Glomerular visceral epithelial cell (primary cell): ENCODE measurements around the gene ATPAF2.
A peak's percentile ranks its signal among the peaks of the same experiment; 100 is the strongest.
"Not testable (repeated sequence)": the region's sequence is repeated elsewhere in the genome, so short reads cannot be mapped to it uniquely, and the experiment has no call there.

Experiments used
- DNase-seq: peaks from one replicate; pipeline ENCODE4 v3.0.0-alpha.2; 2016; ENCODE audit errors: extremely low spot score

ATPAF2 gene

DNA sequence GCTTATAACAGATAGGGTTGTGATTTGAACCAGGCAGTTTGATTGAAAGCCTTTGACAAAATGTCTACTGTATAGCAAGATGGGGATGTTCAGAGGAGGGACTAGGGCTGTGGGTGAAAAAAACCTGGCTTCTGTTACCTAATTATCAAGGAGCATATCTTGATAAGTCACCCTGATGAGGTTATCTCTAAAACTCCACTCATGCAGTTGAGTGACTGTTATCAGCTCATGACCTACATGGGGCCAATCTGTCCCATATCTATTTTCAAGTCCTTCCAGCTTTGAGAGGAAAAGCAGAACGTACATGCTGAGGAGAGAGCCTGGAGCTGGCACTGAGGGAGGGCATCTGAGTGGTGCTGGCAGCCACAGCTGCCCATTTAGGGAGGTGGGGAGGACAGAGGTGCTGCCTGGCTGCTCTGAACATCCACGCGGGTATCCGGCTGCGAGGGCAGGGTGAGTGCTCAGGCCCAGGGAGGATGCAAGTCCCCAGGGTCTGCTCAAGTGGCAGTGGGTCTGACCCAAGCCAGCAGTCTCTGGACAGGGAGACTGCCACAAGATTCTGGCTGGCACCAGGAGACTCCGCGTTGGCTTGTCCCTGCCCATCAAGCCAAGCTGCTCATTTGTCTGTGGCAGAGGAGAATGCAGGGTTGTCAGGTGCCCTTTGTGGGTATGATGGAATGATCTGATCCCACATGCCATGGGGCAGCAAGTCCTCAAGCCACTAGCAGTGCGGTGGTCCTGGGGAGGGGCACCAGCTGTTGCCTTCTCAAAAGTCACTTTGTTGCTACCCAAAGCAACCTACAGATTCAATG is 29.2 kb downstream of the ATPAF2 start:
- no peak for DNase-seq

DNA sequence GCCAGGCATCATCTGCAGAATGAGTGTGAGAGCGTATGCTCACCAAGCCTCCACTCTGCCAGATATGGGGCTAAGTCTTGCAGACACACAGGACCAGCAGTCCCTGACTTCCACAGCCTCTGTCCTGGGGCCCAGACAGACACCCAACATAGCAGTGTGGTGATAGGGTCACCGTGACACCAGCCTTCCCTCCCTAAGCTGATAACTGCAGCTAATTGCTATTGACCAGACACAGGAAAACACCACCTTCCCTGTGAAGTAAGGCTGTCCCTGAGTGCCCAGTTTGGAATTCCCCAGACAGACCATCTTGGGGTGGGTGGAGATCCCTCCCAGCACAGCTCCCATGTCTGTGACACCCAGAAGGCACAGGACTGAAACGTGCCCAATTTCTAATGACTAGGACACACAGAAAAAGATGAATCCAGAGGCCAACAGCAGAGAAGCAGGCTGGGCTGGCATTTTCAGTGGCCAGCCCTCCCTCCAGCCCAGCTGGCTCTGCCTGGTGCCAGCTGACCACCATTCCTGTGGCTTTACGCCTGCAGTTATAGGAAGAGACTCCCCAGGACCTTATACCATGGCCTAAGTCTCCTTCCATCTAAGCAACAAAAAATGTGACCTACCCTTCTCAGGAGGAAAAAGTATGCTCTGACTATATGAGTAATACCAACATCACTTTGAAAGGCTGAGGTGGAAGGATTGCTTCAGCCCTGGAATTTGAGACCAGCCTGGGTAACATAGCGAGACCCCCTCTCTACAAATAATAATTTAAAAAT is 30.3 kb downstream of the ATPAF2 start:
- DNase-seq: peak; percentile 88

DNA sequence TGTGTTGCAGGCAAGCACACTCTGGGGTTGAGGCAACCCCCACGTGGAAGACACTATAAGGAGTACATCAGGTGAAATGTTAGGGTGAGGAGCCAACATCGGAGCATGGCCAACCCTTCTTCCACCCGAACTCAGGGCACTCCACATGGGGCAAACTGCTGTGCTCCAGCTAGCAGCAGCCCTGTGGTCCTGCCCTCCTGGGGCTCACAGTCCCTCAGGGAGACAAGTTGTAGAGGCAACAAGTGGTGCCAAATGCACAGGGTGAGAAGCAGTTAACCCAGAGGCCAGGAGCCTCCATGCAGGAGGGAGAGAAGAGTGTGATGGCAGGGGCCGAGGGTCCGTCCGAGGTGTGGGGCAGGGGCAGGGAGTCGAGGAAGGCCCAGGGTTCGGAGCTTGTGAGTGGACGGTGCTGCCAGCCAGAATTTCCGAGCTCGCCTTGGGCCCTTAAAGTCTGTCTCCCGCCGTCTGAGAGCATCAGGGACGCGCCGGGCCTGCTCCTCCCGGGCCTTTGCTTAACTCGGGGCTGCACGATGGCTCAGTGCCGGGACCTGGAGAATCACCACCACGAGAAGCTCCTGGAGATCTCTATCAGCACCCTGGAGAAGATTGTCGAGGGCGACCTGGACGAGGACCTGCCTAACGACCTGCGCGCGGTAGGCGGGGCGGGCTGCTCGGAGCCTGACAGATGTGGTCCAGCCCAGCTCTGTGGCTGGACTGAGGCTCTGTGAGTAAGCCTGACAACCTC is 32.3 kb downstream of the ATPAF2 start:
- no peak for DNase-seq

DNA sequence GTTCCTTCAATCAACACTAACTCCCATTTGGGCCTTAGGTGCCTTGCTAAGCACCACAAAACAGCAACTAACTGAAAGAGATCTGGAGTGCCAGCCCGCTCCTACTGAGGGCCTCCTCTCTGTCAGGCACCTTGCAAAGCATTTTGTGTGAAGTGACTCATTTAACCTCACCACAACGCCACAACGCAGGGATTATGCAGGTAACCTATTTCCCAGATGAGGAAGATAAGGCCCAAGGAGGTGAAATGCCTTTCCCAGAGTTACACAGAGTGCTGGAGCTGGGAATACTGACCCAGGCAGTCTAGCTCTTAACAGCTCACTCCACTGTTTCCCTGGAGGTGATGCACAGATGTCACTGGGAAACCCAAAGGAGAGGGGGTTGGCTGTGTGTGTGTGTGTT is 33.5 kb downstream of the ATPAF2 start:
- DNase-seq: no peak

DNA sequence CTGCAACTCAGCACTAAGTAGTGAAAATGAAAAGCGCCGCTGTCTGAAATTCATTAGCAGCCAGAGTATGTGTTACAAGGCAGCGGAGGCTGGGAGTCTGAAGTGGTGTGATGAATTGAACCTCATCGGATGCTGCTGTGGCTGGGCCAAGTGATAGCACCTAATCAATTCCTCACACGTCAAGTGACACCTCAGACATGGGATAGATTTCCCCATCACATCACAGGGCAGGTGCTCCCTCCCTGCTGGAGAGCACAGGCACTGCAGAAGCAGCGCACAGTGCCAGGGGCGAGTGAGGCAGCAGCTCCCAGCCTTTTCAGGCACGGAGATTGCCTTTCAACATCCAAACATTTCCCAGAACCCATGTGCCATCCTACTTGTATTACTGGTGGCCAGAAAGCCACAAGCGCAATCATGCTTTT is 34.1 kb downstream of the ATPAF2 start:
- DNase-seq: no peak

DNA sequence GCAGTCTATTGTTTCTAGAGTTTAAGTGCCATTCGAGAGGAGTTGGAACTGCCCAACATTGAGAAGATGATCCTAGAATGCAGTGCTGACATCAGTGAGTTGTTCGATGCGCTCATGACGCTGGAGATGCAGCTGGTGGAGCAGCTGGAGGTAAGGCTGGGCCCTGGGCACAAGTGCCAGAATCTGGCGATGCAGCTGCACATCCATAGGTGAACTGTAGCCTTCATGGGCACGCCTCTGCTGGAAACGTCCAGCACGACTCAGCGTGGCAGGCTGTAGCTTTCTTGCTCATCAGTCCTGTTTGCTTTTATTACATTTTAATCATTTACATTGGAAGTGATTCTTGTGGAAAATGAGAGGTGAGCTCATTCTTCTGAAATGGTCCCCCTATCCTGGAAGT is 34.6 kb downstream of the ATPAF2 start:
- no peak for DNase-seq

DNA sequence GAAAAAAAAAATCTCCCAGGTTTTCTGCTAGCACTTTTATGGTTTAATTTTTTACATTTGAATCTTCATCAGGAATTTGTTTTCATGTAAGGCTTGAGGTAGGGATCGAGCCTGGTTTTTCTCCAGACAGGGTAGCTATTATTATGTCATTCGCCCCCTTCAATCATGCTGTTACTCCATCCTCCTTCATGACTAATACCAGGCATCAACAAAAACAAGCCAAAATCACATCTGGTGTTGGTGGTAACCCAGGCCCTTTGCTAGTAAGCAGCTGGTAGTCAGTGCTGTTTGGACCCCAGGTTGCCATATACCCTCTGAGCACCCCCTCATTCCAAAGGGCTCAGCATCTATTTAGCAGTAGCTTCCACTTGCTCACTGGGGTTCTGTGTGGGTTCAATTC is 36.8 kb downstream of the ATPAF2 start:
- DNase-seq: no peak

DNA sequence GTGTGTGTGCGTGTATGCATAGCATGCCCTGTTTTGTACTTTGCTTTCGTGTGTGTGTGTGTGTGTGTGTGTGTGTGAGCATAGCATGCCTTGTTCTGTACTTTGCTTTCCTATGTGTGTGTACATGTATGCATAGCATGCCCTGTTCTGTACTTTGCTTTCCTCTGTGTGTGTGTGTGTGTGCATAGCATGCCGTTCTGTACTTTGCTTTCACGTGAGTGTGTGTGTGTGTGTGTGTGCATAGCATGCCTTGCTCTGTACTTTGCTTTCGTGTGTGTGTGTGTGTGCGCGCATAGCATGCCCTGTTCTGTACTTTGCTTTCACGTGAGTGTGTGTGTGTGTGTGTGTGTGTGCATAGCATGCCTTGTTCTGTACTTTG is 38.9 kb downstream of the ATPAF2 start:
- DNase-seq: no peak

DNA sequence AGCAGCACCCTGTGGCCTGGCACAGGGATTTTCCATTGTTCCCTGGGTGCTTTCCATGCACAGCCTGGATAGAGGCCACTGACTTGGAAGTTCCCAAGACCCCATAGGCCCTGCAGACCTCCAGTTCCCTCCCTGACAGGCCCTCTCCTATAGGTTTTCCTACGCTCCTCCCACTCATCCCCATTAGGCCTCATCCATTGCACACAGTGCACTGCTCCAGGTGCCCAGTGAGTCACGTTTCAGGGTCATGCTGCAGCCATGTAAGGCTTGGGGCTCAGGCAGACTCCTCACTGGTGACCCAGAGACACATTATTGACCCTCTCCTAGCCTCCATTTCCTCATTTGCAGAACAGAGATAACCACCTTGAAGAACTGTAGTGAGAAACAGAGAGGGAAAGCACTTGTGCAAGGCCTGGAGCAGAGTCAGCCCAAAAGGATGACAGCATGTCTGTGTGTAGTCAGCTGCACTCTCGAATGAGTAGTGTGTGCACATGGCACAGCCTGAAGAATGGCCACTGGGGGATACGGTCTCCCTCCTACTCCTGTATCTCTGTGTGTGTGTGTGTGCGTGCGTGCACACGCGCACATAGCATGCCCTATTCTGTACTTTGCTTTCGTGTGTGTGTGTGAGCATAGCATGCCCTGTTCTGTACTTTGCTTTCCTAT is 39.5 kb downstream of the ATPAF2 start:
- DNase-seq: no peak

DNA sequence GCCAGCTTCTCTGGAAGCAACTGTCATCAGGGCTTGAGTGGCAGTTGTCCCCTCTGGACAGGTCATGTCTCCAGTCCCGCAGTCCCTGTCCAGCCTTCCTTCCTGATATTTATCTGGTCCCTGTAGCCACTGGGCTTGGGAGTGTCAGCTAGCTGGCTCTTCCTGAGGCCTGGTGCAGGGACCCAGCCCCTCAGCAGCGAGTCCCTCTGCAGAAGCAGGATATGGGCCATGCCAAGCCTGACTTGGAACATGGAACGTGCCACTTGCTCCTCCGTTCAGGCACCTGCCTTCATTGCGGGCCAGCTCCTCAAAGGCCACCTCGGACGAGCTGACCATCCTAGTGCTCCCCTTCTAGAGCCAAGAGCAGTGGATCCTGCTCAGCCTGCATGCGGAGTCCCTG is 40.0 kb downstream of the ATPAF2 start:
- no peak for DNase-seq

DNA sequence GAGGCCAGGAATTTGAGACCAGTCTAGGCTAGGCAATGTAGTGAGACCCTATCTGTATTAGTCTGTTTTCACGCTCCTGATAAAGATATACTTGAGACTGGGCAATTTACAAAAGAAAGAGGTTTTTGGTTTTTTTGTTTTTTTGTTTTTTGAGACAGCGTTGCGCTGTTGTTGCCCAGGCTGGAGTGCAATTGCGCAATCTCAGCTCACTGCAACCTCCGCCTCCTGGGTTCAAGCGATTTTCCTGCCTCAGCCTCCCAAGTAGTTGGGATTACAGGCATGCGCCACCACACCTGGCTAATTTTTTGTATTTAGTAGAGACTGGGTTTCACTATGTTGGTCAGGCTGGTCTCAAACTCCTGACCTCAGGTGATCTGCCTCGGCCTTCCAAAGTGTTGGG is 43.1 kb downstream of the ATPAF2 start:
- DNase-seq: not testable (repeated sequence)

DNA sequence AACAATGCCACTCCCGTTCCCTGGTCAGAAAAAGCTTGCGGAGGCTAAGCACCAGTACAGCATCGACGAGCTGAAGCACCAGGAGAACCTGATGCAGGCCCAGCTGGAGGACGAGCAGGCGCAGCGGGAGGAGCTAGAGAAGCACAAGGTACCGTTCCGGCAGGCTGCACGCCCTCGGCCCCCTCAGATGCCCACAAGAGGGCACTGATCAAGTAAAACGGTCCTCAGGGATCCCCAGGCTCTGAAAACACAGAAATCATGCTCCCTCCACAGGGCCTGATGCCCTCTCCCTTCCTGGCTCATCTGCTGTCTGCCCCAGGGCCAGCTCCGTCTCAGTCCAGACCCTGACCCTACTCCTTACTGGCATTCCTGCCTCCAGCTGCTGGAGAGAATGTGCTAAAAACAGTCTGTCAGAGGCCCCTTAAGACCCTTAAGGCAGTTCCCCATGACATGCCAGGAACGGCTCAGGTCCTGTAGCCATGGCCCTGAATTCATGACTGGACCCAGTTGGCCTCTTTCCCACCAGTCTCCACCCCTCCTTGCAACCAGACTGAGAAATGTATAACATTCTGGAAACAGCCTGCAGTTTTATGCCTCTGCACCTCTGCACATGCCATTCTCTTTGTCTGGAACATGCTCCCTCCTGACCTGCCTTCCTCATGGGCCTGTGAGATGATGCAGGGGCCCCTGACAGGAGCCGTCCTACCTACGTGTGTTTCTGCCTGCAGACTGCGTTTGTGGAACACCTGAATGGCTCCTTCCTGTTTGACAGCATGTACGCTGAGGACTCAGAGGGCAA is 44.5 kb downstream of the ATPAF2 start:
- no peak for DNase-seq

DNA sequence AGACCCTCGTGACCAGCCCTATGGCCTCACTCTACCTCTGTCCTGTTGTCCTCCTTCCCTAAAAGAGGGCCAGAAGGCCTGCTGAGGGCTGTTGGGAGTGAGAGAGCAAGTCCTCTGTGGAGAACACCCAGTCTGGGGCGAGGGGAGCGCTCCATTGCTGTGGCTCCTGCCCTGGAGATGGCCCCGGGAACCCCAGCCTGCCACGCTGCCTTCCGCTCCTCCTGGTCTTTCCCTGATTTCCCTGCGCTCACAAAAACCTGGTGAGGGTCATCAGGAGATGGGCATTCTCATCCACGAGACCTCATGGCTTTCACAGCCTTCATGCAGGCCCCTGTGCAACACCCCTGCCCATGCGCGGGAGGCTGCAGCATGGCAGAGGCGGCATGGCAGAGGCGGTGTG is 45.1 kb downstream of the ATPAF2 start:
- no peak for DNase-seq

DNA sequence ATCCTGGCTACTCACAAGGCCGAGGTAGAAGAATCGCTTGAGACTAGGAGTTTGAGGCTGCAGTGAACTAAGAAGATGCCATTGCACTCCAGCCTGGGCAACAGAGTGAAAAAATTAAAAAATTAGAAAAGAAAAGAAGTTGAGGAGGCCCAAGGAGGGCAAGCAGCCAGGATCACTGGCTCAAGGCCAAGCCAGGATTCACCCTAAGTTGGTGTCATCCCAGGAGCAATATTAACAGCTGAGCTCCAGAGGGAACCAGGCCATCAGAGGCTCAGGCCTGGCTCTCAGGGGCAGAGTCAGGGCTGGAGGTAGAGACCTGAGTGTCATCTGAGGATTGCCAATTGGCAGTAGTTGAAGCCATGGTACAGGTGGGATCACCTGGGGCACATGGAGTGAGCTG is 45.6 kb downstream of the ATPAF2 start:
- no peak for DNase-seq

DNA sequence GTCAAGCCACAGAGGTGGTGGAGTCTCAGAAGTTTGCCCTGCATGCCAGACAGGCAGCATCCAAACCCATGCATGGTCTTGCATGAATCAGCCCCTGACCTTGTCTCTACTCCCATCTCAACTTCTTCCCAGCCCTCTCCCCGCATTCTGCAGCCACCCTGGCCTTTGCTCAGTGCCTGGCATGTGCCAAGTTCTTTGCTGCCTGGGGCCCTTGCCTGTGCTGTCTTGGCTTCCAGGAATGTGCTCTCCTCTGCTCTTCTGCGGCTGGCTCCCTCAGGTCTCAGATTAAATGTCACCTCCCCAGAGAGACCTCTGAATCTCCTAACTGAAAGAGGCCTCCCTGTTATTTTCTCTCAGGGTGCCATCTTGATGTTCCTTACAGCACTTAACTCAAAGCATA is 48.7 kb downstream of the ATPAF2 start:
- DNase-seq: no peak

DNA sequence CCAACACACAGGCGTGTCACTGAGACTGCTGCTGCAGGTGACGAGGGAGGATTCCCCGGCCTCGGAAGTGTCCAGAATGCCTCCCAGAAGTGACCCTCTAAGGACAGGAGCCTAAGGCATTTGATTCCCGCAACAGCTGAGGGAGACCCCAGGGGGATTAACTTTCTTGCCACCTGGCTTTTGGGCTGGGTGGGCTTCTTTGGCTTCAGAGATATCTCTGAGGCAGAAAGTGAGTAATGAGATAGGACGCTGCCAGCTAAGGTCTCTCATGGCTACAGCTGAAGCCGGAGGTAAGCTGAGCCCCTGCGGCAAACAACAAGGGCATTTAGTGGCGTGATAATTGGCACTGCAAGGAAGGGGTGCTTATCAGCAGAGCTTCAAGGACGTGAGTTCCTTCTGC is 49.4 kb downstream of the ATPAF2 start:
- DNase-seq: no peak

DNA sequence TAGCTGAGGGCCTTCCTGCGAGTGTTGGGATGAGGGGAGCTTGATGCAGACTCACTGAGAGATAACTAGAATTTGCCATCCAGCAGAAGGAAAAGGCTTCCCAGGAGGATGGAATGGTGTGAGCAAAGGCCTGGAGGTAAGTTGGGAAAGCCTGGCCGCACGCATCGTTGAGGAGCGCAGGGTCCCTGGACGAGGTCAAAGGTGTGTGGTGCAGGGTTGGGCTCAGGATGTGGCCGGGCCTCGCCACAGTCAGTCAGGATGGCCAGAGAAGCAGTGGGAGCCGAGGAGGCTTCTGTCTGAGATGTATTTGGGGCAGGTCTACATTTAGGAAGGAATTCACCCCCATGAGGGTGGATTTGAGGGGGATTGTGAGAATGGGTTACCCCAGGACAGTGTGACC is 49.9 kb downstream of the ATPAF2 start:
- DNase-seq: no peak

DNA sequence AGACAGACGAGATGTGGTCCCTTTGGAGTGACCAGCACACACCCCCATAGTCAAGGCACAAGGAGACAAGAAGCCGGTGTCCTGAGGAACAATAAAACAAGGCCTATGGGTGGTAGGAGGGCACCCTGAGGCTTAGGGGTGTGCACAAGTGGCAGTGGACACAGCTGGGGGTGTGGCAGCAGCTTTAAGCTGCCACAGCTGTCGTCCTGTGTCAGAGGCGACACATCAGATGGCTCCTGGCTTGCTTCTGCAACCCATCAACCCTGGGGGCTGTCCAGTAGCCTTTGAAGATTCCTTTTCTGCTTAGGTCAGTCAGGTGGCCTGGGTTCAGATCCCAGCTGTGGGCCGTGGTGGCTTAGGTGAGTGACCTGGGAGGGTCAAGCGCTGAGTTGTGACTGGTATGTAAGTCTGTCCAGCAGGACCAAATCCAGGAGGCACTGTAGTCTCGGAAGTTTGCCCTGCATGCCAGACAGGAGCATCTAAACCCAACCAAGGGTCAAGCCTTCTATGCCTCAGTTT is 50.5 kb downstream of the ATPAF2 start:
- no peak for DNase-seq

DNA sequence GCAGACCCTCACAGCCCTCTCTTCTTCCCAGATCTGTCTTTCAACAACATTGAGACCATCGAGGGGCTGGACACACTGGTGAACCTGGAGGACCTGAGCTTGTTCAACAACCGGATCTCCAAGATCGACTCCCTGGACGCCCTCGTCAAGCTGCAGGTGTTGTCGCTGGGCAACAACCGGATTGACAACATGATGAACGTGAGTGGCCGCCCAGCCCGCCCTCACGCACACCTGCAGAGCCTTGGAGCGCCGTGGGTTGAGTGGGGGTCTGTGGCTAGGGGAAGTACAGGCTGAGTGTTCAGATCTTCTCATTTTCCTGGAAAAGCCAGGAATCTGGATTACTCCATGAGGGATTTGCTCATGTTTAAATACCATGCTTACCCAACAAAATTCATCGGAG is 51.1 kb downstream of the ATPAF2 start:
- DNase-seq: no peak

DNA sequence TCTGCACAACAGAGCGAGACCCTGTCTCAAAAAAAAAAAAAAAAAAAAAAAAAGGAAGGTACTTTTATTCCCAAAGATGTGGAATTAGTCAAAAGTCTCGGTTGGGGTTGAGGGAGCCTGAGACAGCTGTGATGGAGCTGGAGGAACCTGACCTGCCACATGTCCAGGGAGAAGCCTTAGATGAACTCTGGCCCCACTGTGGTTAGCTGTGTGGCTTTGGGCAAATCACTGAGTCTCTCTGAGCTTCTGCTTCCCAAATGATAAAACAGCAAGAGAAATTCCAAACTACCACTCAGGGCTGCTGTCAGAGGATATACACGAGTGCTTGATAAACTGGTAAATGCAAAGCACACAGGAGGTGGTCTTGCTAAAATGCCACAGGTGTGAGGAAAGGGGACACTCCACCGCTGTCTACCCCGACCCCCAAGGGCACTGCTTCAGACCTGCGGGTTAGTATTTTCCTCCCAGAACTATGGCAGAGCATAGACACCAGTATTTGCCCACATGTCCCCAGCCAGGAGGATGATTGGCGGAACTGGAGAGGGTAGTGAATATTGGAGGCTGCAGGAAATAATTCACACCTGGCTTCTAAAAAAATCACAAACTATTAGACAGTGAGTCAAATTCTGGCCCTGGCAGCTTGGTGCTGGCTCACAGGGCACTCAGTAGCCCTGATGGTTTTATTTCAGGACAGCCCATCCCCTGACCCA is 51.6 kb downstream of the ATPAF2 start:
- DNase-seq: no peak
